GM18520 (cell line): ENCODE data around the gene SAE1.
A peak's percentile ranks its signal among the peaks of the same experiment; 100 is the strongest.

ENCODE experiments used
- ATAC-seq: cut with Tn5 transposase; IDR thresholded peaks from one replicate; pipeline ENCODE4 v1.9.1; 2021; ENCODE audit not compliant: unreplicated experiment

Gene SAE1

GRCh38 chr19:47158367-47158791, 27.7 kb downstream of the SAE1 start:
- no peak for ATAC-seq

DNA sequence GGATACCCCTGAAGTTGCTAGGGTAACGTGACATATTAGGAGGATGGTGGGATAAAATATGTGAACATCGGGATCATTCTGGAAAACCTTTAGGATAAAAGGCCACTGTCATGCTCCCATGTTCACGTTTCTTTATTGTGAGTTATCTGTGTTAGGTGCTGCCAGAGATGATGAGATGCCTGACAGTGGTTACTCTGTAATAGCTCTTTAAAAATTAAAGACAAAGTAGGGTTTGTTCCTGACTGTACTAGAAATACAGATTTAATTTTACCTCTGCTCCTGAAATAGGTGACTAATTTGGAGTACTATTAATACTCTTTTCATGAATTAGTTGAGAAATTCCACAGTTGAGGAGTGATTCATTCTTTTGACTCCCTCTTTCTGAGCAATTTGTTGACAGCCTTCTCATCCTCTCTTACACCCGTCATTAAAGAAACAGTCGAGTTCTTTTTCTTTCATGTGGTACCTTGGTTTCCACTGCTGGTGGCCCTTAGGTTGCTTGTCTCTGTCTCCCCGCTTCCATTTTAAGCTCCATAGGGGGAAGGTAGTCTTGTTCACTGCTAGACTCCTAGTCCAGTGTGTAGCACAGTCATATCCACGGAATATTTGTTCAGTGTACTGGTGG, 28.4 kb downstream of the SAE1 start:
- ATAC-seq: no peak

- ATAC-seq: no peak
Measured at GRCh38 chr19:47161876-47162489, 31.3 kb downstream of the SAE1 start.

- ATAC-seq: no peak
Measured at GRCh38 chr19:47168065-47168464, 37.4 kb downstream of the SAE1 start.

DNA sequence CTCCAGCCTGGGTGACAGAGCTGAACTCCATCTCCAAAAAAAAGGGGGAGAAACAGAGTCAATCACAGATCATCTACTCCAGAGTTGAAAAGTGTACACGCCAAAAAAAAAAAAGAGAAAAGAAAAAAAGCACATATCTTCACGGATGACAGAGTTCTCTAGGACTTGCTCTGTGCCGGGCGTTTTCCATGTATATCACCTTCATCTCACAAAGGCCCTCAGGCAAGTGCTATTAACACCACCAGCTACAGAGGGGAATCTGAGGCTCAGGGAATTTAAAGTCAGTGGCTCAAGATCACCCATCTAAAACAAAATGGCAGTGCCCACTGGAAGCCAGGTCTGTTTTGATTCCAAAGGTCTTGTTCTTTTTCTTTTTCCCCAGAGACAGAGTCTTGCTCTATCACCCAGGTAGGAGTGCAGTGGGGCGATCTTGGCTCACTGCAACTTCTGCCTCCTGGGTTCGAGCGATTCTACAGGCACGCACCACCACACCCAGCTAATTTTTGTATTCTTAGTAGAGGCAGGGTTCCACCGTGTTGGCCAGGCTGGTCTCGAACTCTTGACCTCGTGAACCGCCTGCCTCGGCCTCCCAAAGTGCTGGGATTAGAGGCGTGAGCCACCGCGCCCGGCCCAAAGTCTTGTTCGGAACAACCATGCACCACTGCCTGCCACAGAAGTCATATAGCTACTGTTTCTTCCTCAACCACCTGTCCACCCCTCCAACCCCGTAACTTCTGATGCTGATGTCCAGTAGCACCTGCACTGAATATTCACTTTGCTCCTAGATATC, 42.2 kb downstream of the SAE1 start:
- ATAC-seq: no peak

DNA sequence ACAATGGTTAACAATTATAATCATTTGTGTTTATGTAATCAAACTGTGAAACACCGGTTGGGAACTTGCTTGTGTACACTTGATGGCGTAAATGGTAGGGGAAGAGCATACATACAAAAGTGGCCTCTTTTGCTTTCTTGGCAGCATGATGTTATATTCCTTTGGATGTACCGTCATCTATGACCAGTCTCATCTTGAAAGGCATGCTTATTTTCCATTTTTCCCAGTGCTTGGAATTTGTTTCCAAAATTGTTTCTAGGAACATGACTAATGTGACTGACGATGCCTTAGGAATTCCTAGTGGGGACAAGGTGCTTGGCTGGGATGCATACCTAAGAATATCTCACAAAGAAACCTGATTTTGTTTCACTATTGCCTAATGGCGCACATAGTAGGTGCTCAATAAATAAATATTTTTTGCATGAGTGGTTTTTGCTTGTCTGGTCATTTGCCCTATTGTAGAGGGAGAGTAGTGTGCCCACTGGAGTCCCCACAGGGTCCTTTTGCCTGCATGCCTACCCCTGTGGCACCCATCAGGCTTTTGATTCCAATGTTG, 45.5 kb downstream of the SAE1 start:
- no peak for ATAC-seq

DNA sequence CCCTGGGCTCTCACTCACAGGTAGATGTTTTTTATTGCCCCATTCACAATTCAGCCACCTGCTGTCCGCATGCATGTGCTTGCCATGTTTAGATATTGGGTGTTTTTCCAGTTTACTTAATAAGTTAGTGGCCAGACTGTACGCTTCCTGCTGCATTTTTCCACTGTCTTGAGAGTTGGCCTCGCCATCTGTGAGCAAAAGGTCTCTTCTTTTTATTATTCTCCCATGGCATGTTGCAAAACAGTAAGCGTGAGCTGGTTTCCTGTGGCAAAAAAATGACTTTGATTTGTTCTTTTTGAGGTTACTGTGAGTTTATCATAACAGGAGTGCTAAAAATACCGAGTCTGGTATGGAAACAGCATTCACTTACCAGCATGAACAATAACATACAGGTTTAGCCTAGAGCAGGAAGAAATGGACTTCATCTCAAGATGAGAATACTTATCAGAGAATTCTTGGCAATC, 46.0 kb downstream of the SAE1 start:
- no peak for ATAC-seq

DNA sequence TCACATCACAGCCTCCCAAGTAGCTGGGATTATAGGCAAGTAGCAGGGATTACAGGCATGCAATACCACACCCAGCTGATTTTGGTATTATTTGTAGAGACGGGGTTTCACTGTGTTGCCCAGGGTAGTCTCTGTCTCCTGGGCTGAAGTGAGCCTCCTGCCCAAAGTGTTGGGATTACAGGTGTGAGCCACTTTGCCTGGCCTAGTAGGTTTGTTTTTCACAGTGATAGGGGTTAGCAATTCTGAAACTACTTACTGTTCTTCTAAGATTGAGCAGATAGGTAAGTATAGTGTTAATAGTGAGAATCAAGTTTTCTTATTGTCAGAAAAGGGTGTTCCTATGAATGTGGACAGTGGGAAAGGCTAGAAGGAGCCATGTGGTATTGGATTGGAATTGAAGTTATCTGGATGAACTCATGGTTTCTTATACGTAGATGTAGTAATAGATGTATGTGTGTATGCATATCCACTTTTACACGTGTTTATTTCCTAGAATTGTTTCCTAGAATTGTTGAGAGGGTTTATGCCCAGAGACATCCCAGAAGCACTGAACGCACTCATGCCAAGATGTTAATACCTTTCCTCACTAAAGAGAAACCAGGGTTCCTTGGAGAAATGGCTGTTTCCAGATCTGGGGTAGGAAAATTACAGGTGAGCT, 49.1 kb downstream of the SAE1 start:
- no peak for ATAC-seq

- no peak for ATAC-seq
Measured at GRCh38 chr19:47183601-47184000, 53.0 kb downstream of the SAE1 start.

GRCh38 chr19:47186446-47187334, 56.1 kb downstream of the SAE1 start:
- peak; percentile 80 for ATAC-seq

DNA sequence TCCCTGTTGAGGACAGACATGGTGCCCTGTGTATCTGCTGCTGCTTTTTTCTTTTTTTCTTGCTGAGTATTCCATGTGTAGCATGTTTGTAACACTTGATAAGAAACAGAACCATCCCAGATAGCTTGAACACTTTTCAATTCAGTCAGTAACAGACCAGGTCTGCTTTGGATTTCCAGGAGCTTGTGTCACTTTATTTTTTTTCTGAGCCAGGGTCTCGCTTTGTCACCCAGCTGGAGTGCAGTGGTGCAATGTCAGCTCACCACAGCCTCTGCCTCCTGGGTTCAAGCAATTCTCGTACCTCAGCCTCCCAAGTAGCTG, 56.7 kb downstream of the SAE1 start:
- ATAC-seq: no peak

DNA sequence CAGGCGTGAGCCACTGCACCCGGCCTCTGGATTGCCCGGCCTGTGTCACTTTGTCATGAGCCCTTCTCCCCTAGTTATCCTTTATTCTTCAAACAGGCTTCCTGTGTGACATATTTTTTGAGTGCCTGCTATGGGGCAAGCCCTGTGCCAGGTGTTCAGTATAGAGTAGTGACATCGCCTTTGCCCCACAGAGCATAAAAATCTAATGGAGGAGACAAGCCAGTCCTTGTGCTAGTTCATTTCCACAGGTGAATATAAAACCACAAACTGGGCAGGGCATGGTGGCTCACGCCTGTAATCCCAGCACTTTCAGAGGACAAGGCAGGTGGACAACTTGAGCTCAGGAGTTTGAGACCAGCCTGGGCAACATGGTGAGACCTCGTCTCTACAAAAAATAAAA, 57.2 kb downstream of the SAE1 start:
- ATAC-seq: no peak

GRCh38 chr19:47188507-47189033, 57.9 kb downstream of the SAE1 start:
- ATAC-seq: no peak

DNA sequence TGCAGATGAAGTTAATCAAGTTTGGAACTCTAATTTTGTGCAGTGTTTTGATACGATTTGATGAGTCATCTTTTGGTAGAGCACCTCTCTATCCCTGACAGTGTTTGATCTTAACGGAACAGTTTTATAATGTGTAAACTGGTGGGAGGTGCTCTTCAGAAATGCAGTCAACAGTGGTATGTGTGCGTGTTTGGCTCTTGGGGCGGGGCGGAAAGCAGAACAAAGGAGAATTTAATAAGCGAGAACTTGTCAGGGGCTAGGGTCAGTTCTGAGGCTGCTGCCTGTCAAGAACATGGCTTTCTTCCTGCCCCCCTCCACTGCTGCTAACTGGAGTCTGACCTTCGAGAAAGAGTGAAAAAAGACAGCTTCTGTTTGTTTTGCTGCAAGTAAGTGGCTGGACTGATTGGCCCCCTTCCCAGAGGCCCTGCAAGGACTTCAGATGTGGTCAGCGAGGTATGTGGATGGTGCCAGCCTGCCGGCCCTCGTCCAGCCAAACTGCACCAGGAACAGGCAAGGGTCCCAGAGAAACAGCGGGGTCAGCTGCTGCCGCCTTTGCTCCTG, 59.6 kb downstream of the SAE1 start:
- ATAC-seq: no peak

- ATAC-seq: no peak
Measured at GRCh38 chr19:47195434-47195833, 64.8 kb downstream of the SAE1 start.

DNA sequence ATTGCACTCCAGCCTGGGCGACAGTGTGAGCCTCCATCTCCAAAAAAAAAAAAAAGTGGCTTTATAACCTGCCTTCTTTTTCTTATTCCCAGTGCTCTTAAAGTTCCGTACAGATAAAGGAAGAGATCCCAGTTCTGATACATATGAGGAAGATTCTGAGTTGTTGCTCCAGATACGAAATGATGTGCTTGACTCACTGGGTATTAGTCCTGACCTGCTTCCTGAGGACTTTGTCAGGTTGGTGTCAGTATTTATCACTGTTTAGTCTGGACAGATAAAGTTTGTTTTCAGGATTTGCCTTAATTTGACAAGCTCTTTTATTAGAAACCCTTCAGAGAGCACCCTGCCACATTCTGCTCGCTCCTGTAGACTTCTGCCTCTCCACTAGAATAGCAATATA, 66.5 kb downstream of the SAE1 start:
- ATAC-seq: no peak

- no peak for ATAC-seq
Measured at GRCh38 chr19:47200530-47200929, 69.9 kb downstream of the SAE1 start.

DNA sequence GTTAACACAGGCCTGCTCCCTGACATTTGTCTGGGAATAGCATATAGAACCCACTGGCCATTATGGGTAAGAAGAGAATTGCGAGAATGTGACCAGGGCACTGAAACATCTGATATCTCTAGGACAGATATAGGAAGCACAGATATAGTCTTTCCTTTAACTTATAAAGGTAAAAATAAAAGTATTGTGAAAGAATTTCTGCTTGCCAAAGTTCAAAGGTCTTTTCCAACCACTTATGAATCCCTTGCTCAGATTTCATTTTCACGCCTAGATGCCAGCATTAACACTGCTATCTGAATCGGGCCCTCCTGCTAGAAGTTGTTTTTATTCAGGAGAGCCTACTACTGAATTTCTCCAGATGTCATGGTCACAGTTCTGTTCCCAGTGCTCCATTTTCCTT, 72.6 kb downstream of the SAE1 start:
- no peak for ATAC-seq

DNA sequence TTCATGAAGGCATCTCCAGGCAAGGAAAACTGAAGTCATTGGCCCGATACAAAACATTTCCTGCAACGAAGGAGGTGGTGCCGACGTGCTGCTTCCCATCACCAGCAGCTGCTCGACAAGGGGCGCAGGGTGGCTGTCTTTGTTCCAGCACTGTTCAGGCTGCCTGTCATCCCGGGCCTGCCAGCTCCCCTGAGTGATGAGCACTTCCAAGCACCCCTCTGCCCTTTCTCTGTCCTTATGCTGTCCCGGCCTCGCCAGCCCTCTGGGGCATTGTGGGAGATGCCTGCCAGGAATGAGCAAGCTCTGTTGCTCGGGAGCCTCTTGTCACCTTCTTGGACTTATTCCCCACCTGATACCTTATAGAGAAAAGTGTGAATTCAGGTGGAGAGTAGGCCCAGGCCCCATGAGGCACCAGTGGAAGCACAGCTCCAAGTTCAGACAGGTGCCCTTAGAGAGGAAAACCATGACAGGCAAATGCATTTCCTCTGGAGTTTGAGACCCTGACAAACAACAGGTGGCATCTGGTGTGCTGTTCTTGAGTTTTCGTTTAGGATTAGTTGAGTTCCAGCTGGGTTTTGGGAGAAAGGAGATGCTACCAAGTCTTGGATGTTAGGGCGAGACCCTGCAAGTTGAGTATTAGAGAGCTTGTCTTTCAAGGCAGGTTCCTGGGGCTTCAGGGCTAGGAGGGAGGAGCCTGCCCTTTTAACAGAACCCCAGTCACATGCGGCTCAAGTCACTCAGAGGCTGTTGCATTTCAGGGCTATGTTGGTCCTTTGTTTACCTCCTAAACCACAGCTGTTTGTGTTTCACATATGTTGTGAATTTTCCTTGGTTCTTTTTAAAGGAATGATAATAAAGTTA, 78.9 kb downstream of the SAE1 start:
- ATAC-seq: no peak
